Ishikawa (cell line): ENCODE data around the gene MBOAT7.

Experiments
- CEBPB ChIP-seq: IDR thresholded peaks from 2 replicates; pipeline ENCODE4 v1.6.1; 2012
- CREB1 ChIP-seq: IDR thresholded peaks from 2 replicates; pipeline ENCODE4 v1.6.1; 2012; ENCODE audit warnings: low read depth
- EGR1 ChIP-seq: IDR thresholded peaks from 2 replicates; pipeline ENCODE4 v1.6.1; 2012
- EP300 ChIP-seq: IDR thresholded peaks from 2 replicates; pipeline ENCODE4 v1.6.1; 2012; ENCODE audit warnings: borderline replicate concordance
- FOXM1 ChIP-seq: IDR thresholded peaks from 2 replicates; pipeline ENCODE4 v1.6.1; 2012; ENCODE audit warnings: low read depth, borderline replicate concordance
- MAX ChIP-seq: IDR thresholded peaks from 2 replicates; pipeline ENCODE4 v1.6.1; 2012
- NFIC ChIP-seq: IDR thresholded peaks from 2 replicates; pipeline ENCODE4 v1.6.1; 2012
- RAD21 ChIP-seq: IDR thresholded peaks from 2 replicates; pipeline ENCODE4 v1.6.1; 2012; ENCODE audit warnings: low read depth
- REST ChIP-seq: IDR thresholded peaks from 2 replicates; pipeline ENCODE4 v1.6.1; 2012; ENCODE audit warnings: low read depth, mild to moderate bottlenecking
- TAF1 ChIP-seq: IDR thresholded peaks from 2 replicates; pipeline ENCODE4 v1.6.1; 2012; ENCODE audit warnings: low read depth, mild to moderate bottlenecking
- TCF12 ChIP-seq: IDR thresholded peaks from 2 replicates; pipeline ENCODE4 v1.6.1; 2012; ENCODE audit warnings: low read depth
- TEAD4 ChIP-seq: IDR thresholded peaks from 2 replicates; pipeline ENCODE4 v1.6.1; 2012
- USF1 ChIP-seq: IDR thresholded peaks from 2 replicates; pipeline ENCODE4 v1.6.1; 2012
- YY1 ChIP-seq: IDR thresholded peaks from 2 replicates; pipeline ENCODE4 v1.6.1; 2012; ENCODE audit warnings: low read depth
- ZBTB7A ChIP-seq: IDR thresholded peaks from 2 replicates; pipeline ENCODE4 v1.6.1; 2012; ENCODE audit warnings: low read depth

Gene MBOAT7

GRCh38 chr19:54207983-54208783 lies 18.8 kb upstream of the MBOAT7 start:
- TF ChIP-seq EGR1 (no peak), CEBPB (no peak), TCF12 (no peak), YY1 (no peak), TAF1 (no peak), CREB1 (no peak), NFIC (no peak), FOXM1 (no peak), TEAD4 (no peak), USF1 (no peak), MAX (no peak), REST (no peak), RAD21 (no peak), ZBTB7A (no peak), EP300 (no peak; the same call in 1 of the 2 replicates)

- TF ChIP-seq MAX (no peak), RAD21 (no peak), TAF1 (no peak), CREB1 (no peak), ZBTB7A (no peak), CEBPB (no peak), YY1 (no peak), REST (no peak), USF1 (no peak), TEAD4 (no peak), EGR1 (no peak), EP300 (no peak; the same call in 1 of the 2 replicates), FOXM1 (no peak), TCF12 (no peak), NFIC (no peak)
These were observed 18.2 kb upstream of the MBOAT7 start for GRCh38 chr19:54207676-54207982.

- TF ChIP-seq YY1 (no peak), FOXM1 (no peak), RAD21 (no peak), CREB1 (no peak), EGR1 (no peak), NFIC (no peak), ZBTB7A (no peak), TCF12 (no peak), REST (no peak), USF1 (no peak), CEBPB (no peak)
These were observed 17.4 kb upstream of the MBOAT7 start for GRCh38 chr19:54206831-54207177.

- TF ChIP-seq USF1: no peak
- no peak for TF ChIP-seq RAD21
- TF ChIP-seq CREB1: no peak
- no peak for TF ChIP-seq MAX
- TF ChIP-seq EP300: no peak
- TF ChIP-seq YY1: no peak
- no peak for TF ChIP-seq CEBPB
- no peak for TF ChIP-seq TEAD4
- TF ChIP-seq NFIC: no peak
- no peak for TF ChIP-seq FOXM1
- TF ChIP-seq ZBTB7A: no peak
- no peak for TF ChIP-seq TCF12
- no peak for TF ChIP-seq REST
- TF ChIP-seq EGR1: no peak
- no peak for TF ChIP-seq TAF1
These were observed 16.9 kb upstream of the MBOAT7 start for GRCh38 chr19:54206030-54206830.
